ENCODE data around the gene SERPINA12. TPM values are rescaled to one million over a fixed set of nuclear protein-coding genes. Genes with fewer than 3 reads are reported as not detected.

SERPINA12 gene
- total and polyA plus RNA-seq, 5 donors from 2014 or later, result not detected

- H3K4me3 Mint-ChIP-seq, result no peak overlapping the region
- no peaks in the 10 kb centered on the region for H3K36me3 ChIP-seq (ENCODE audit: control insufficient read depth, insufficient read depth, low read length)
- H3K27ac ChIP-seq (ENCODE audit: insufficient read depth, low read length, poor library complexity, severe bottlenecking), result no peak overlapping the region
- DNase-seq, result no peak
- peaks cover 0 to 3% (median 0%) of the 10 kb centered on the region in 7 donors for H3K9me3 Mint-ChIP-seq
- no peaks in the 10 kb centered on the region for H3K9me3 ChIP-seq (ENCODE audit: control insufficient read depth in 2 of 2, low read length in 2 of 2)
- H3K27me3 ChIP-seq (ENCODE audit: control insufficient read depth, insufficient read depth, low read length), result peaks cover 2% of the 10 kb centered on the region
- H3K27ac Mint-ChIP-seq, result no peak overlapping the region
- H3K4me1 ChIP-seq (ENCODE audit: control insufficient read depth, insufficient read depth, low read length, poor library complexity, severe bottlenecking), result no peaks in the 10 kb centered on the region
- ATAC-seq (ENCODE audit: low read depth in 2 of 2), result no peak
- H3K27me3 Mint-ChIP-seq, result no peaks in the 10 kb centered on the region
- H3K4me3 ChIP-seq (ENCODE audit: low read depth, low read length), result no peak overlapping the region
- H3K36me3 Mint-ChIP-seq, result no peaks in the 10 kb centered on the region
- H3K4me1 Mint-ChIP-seq, result no peaks in the 10 kb centered on the region
These were observed 21.9 kb upstream of the SERPINA12 start for GRCh38 chr14:94531187-94531586.

GRCh38 chr14:94524093-94524492, 14.8 kb upstream of the SERPINA12 start:
- Histone ChIP-seq H3K27me3 (ENCODE audit: control insufficient read depth, insufficient read depth, low read length) (peaks cover 2% of the 10 kb centered on the region), H3K4me3 (ENCODE audit: low read depth, low read length) (no peak overlapping the region), H3K4me1 (ENCODE audit: control insufficient read depth, insufficient read depth, low read length, poor library complexity, severe bottlenecking) (no peaks in the 10 kb centered on the region), H3K36me3 (ENCODE audit: control insufficient read depth, insufficient read depth, low read length) (no peaks in the 10 kb centered on the region), H3K27ac (ENCODE audit: insufficient read depth, low read length, poor library complexity, severe bottlenecking) (no peak overlapping the region), H3K9me3 (ENCODE audit: control insufficient read depth in 2 of 2, low read length in 2 of 2) (no peaks in the 10 kb centered on the region)
- Mint-ChIP-seq H3K27me3 (peaks cover 4% of the 10 kb centered on the region), H3K4me3 (no peak overlapping the region), H3K27ac (no peak overlapping the region), H3K4me1 (no peaks in the 10 kb centered on the region), H3K9me3 (peaks cover 0 to 10% (median 4%) of the 10 kb centered on the region in 7 donors), H3K36me3 (no peaks in the 10 kb centered on the region)
- DNase-seq (no peak), ATAC-seq (ENCODE audit: low read depth in 2 of 2) (no peak)

- Mint-ChIP-seq H3K9me3 (peaks cover 0 to 15% (median 4%) of the 10 kb centered on the region in 7 donors), H3K36me3 (no peaks in the 10 kb centered on the region), H3K4me3 (no peak overlapping the region), H3K4me1 (no peaks in the 10 kb centered on the region), H3K27me3 (peaks cover 4% of the 10 kb centered on the region), H3K27ac (no peak overlapping the region)
- no peak for ATAC-seq (ENCODE audit: low read depth in 2 of 2)
- Histone ChIP-seq H3K9me3 (ENCODE audit: control insufficient read depth in 2 of 2, low read length in 2 of 2) (no peaks in the 10 kb centered on the region), H3K4me1 (ENCODE audit: control insufficient read depth, insufficient read depth, low read length, poor library complexity, severe bottlenecking) (no peaks in the 10 kb centered on the region), H3K27me3 (ENCODE audit: control insufficient read depth, insufficient read depth, low read length) (peaks cover 2% of the 10 kb centered on the region), H3K27ac (ENCODE audit: insufficient read depth, low read length, poor library complexity, severe bottlenecking) (no peak overlapping the region), H3K4me3 (ENCODE audit: low read depth, low read length) (no peak overlapping the region), H3K36me3 (ENCODE audit: control insufficient read depth, insufficient read depth, low read length) (no peaks in the 10 kb centered on the region)
- no peak for DNase-seq
These were observed 14.0 kb upstream of the SERPINA12 start for GRCh38 chr14:94523265-94523664.

- Mint-ChIP-seq H3K36me3 (no peaks in the 10 kb centered on the region), H3K4me3 (no peak overlapping the region), H3K9me3 (peaks cover 0 to 15% (median 4%) of the 10 kb centered on the region in 7 donors), H3K4me1 (no peaks in the 10 kb centered on the region), H3K27ac (no peak overlapping the region), H3K27me3 (peaks cover 4% of the 10 kb centered on the region)
- no peak overlapping the region for H3K27ac ChIP-seq (ENCODE audit: insufficient read depth, low read length, poor library complexity, severe bottlenecking)
- H3K27me3 ChIP-seq (ENCODE audit: control insufficient read depth, insufficient read depth, low read length), result no peaks in the 10 kb centered on the region
- no peak overlapping the region for H3K4me3 ChIP-seq (ENCODE audit: low read depth, low read length)
- ATAC-seq (ENCODE audit: low read depth in 2 of 2) (no peak), DNase-seq (no peak)
- no peaks in the 10 kb centered on the region for H3K36me3 ChIP-seq (ENCODE audit: control insufficient read depth, insufficient read depth, low read length)
- no peaks in the 10 kb centered on the region for H3K9me3 ChIP-seq (ENCODE audit: control insufficient read depth in 2 of 2, low read length in 2 of 2)
- no peaks in the 10 kb centered on the region for H3K4me1 ChIP-seq (ENCODE audit: control insufficient read depth, insufficient read depth, low read length, poor library complexity, severe bottlenecking)
These were observed 13.0 kb upstream of the SERPINA12 start for GRCh38 chr14:94522115-94522724.

- peaks cover 0 to 15% (median 4%) of the 10 kb centered on the region in 7 donors for H3K9me3 Mint-ChIP-seq
- no peak overlapping the region for H3K27ac Mint-ChIP-seq
- ATAC-seq (ENCODE audit: low read depth in 2 of 2) (no peak), DNase-seq (no peak)
- no peaks in the 10 kb centered on the region for H3K36me3 Mint-ChIP-seq
- peaks cover 4% of the 10 kb centered on the region for H3K27me3 Mint-ChIP-seq
- H3K4me3 Mint-ChIP-seq, result no peak overlapping the region
- H3K4me3 ChIP-seq (ENCODE audit: low read depth, low read length), result no peak overlapping the region
- H3K27me3 ChIP-seq (ENCODE audit: control insufficient read depth, insufficient read depth, low read length), result no peaks in the 10 kb centered on the region
- no peaks in the 10 kb centered on the region for H3K4me1 ChIP-seq (ENCODE audit: control insufficient read depth, insufficient read depth, low read length, poor library complexity, severe bottlenecking)
- H3K9me3 ChIP-seq (ENCODE audit: control insufficient read depth in 2 of 2, low read length in 2 of 2), result no peaks in the 10 kb centered on the region
- H3K27ac ChIP-seq (ENCODE audit: insufficient read depth, low read length, poor library complexity, severe bottlenecking), result no peak overlapping the region
- no peaks in the 10 kb centered on the region for H3K4me1 Mint-ChIP-seq
- H3K36me3 ChIP-seq (ENCODE audit: control insufficient read depth, insufficient read depth, low read length), result no peaks in the 10 kb centered on the region
These were observed 12.3 kb upstream of the SERPINA12 start for GRCh38 chr14:94521375-94522114.

- no peak overlapping the region for H3K4me3 ChIP-seq (ENCODE audit: low read depth, low read length)
- Mint-ChIP-seq H3K36me3 (no peaks in the 10 kb centered on the region), H3K27ac (no peak overlapping the region), H3K27me3 (no peaks in the 10 kb centered on the region), H3K4me1 (no peaks in the 10 kb centered on the region), H3K9me3 (peaks cover 0 to 15% (median 4%) of the 10 kb centered on the region in 7 donors), H3K4me3 (no peak overlapping the region)
- DNase-seq (no peak), ATAC-seq (ENCODE audit: low read depth in 2 of 2) (no peak)
- no peaks in the 10 kb centered on the region for H3K9me3 ChIP-seq (ENCODE audit: control insufficient read depth in 2 of 2, low read length in 2 of 2)
- H3K27me3 ChIP-seq (ENCODE audit: control insufficient read depth, insufficient read depth, low read length), result no peaks in the 10 kb centered on the region
- no peak overlapping the region for H3K27ac ChIP-seq (ENCODE audit: insufficient read depth, low read length, poor library complexity, severe bottlenecking)
- no peaks in the 10 kb centered on the region for H3K4me1 ChIP-seq (ENCODE audit: control insufficient read depth, insufficient read depth, low read length, poor library complexity, severe bottlenecking)
- H3K36me3 ChIP-seq (ENCODE audit: control insufficient read depth, insufficient read depth, low read length), result no peaks in the 10 kb centered on the region
These were observed 8.5 kb upstream of the SERPINA12 start for GRCh38 chr14:94517641-94518257.

- H3K27me3 ChIP-seq (ENCODE audit: control insufficient read depth, insufficient read depth, low read length), result no peaks in the 10 kb centered on the region
- Mint-ChIP-seq H3K27me3 (no peaks in the 10 kb centered on the region), H3K9me3 (peaks cover 0 to 15% (median 4%) of the 10 kb centered on the region in 7 donors), H3K4me1 (no peaks in the 10 kb centered on the region), H3K4me3 (no peak overlapping the region), H3K27ac (no peak overlapping the region), H3K36me3 (no peaks in the 10 kb centered on the region)
- no peak for ATAC-seq (ENCODE audit: low read depth in 2 of 2)
- H3K27ac ChIP-seq (ENCODE audit: insufficient read depth, low read length, poor library complexity, severe bottlenecking), result no peak overlapping the region
- no peak for DNase-seq
- no peaks in the 10 kb centered on the region for H3K36me3 ChIP-seq (ENCODE audit: control insufficient read depth, insufficient read depth, low read length)
- H3K9me3 ChIP-seq (ENCODE audit: control insufficient read depth in 2 of 2, low read length in 2 of 2), result no peaks in the 10 kb centered on the region
- H3K4me3 ChIP-seq (ENCODE audit: low read depth, low read length), result no peak overlapping the region
- no peaks in the 10 kb centered on the region for H3K4me1 ChIP-seq (ENCODE audit: control insufficient read depth, insufficient read depth, low read length, poor library complexity, severe bottlenecking)
These were observed 8.0 kb upstream of the SERPINA12 start for GRCh38 chr14:94517248-94517640.
